GM20000 (cell line): ENCODE results near the gene LTC4S.
A peak's percentile ranks its signal among the peaks of the same experiment; 100 is the strongest.

ENCODE experiments used
- DNase-seq: peaks from one replicate; pipeline ENCODE4 v3.0.0; 2012; ENCODE audit warnings: low spot score
- CTCF ChIP-seq: IDR thresholded peaks from 2 replicates; pipeline ENCODE4 v1.5.1; 2012; ENCODE audit warnings: mild to moderate bottlenecking, control low read depth; ENCODE audit errors: extremely low read depth, missing control alignments

The LTC4S gene

GRCh38 chr5:179758955-179759354 is 34.8 kb upstream of the LTC4S start:
- TF ChIP-seq CTCF = no peak
- DNase-seq = no peak

- TF ChIP-seq CTCF = no peak
- peak; percentile 57 for DNase-seq
These were observed 33.9 kb upstream of the LTC4S start for GRCh38 chr5:179759581-179760551.

- no peak for DNase-seq
- no peak for TF ChIP-seq CTCF
These were observed 31.6 kb upstream of the LTC4S start for GRCh38 chr5:179762079-179762780.

- no peak for DNase-seq
- no peak for TF ChIP-seq CTCF
These were observed 31.0 kb upstream of the LTC4S start for GRCh38 chr5:179762781-179763176.

GRCh38 chr5:179763215-179763945 is 30.4 kb upstream of the LTC4S start:
- peak; percentile 93 for TF ChIP-seq CTCF
- DNase-seq = peak; percentile 76

GRCh38 chr5:179764056-179764455 is 29.7 kb upstream of the LTC4S start:
- TF ChIP-seq CTCF = no peak
- no peak for DNase-seq

- DNase-seq = no peak
These were observed 28.4 kb upstream of the LTC4S start for GRCh38 chr5:179765400-179765799.

More at GRCh38 chr5:179765400-179765799, 28.4 kb upstream of the LTC4S start:
- TF ChIP-seq CTCF = no peak
